ENCODE data around the gene ADCY3.

GRCh38 chr2:24928036-24928435, 8.0 kb upstream of the ADCY3 start:
- TF ChIP-seq POLR2A (IDR thresholded peaks at IDR 0.05; ENCODE audit: low read depth, low read length) (no peak), POLR2AphosphoS5 (IDR thresholded peaks at IDR 0.05; ENCODE audit: low read depth, low read length) (no peak), TAF1 (IDR thresholded peaks at IDR 0.05; ENCODE audit: borderline replicate concordance, low read depth, low read length) (no peak)

Measured in GM12892 (cell line).